HepG2 (cell line): Measurements from ENCODE around the gene RUFY2. TPM values are rescaled to one million over a fixed set of nuclear protein-coding genes. Genes with fewer than 3 reads are reported as not detected.

Experiments
- ATAC-seq: fragments of 200-7000 bp; cut with Tn5 transposase; 3 replicates; pipeline ENCODE4 v1.9.1; 2020; ENCODE audit warnings: mild to moderate bottlenecking, moderate library complexity
- BruUV-seq: library from RNA; stranded (reverse); fragments of 400-500 nt; replicated peaks from 2 replicates; lab custom pipeline; 2021; lab: Mats Ljungman, UMichigan
- CTCF ChIA-PET: fragments of 300-600 bp; formaldehyde crosslinking; extraction: SDS; loops from one replicate; lab custom pipeline; 2021; ENCODE audit warnings: low total read pairs, inconsistent platforms, low intra/inter-chr PET ratio; lab: Yijun Ruan, JAX
- POLR2A ChIA-PET: fragments of 350-600 bp; sonication (Branson Sonifier 250); formaldehyde crosslinking; loops from one replicate; lab custom pipeline; 2020; ENCODE audit warnings: antibody characterized with exemption, inconsistent platforms; lab: Yijun Ruan, JAX
- DNase-seq: peaks from one replicate; pipeline ENCODE4 v3.0.0-alpha.2; 2015; ENCODE audit warnings: low spot score
- FAIRE-seq: peaks from 3 replicates; lab custom pipeline; 2011; peaks lifted over from hg19 to GRCh38; lab: Jason Lieb, UNC
- H2AFZ ChIP-seq: one replicate; pipeline ENCODE4 v1.6.1; 2011; ENCODE audit warnings: low read length, inconsistent platforms
- H3K27ac ChIP-seq: fragments of 300-600 bp; 3 replicates; pipeline ENCODE4 v1.8.0; 2011; ENCODE audit warnings: mixed run types, mild to moderate bottlenecking, mixed read lengths, low read length, inconsistent platforms; ENCODE audit not compliant: insufficient read depth; ENCODE audit errors: extremely low read length
- H3K27me3 ChIP-seq, 2 experiments: fragments of 200-600 bp in 1 of 2; 2 replicates in 1 of 2; 3 replicates in 1 of 2; pipeline versions ENCODE4 v1.6.0 to v1.8.0; 2011; ENCODE audit warnings: low read length in 2 of 2, mild to moderate bottlenecking in 2 of 2, moderate library complexity in 2 of 2, inconsistent platforms in 1 of 2; ENCODE audit not compliant: insufficient read depth in 2 of 2, control insufficient read depth in 1 of 2
- H3K36me3 ChIP-seq, 2 experiments: fragments of 200-600 bp in 1 of 2; replicated peaks in 1 of 2; 2 replicates in 1 of 2; 3 replicates in 1 of 2; pipeline versions ENCODE4 v1.5.1 to v1.8.0; 2011; ENCODE audit warnings: low read length in 2 of 2, inconsistent platforms in 1 of 2; ENCODE audit not compliant: insufficient read depth in 2 of 2, control insufficient read depth in 1 of 2
- H3K4me1 ChIP-seq: 2 replicates; pipeline ENCODE4 v1.5.1; 2012; ENCODE audit warnings: low read length, inconsistent platforms; ENCODE audit not compliant: insufficient read depth
- H3K4me2 ChIP-seq: 2 replicates; pipeline ENCODE4 v1.6.0; 2011; ENCODE audit warnings: low read depth, low read length, inconsistent platforms
- H3K4me3 ChIP-seq, 3 experiments: fragments of 200-600 bp in 1 of 3; sonication (generic), shearing (Covaris generic) in 1 of 3; replicated peaks in 1 of 3; 2 replicates each; pipeline ENCODE4 v1.5.1; 2011 to 2016; ENCODE audit warnings: low read length in 3 of 3, inconsistent platforms in 2 of 3, low read depth in 2 of 3, mild to moderate bottlenecking in 2 of 3, control low read depth in 1 of 3, mixed read lengths in 1 of 3; ENCODE audit not compliant: insufficient read depth in 1 of 3
- H3K79me2 ChIP-seq: one replicate; pipeline ENCODE4 v1.6.1; 2011; ENCODE audit warnings: low read length, inconsistent platforms; ENCODE audit not compliant: insufficient read depth
- H3K9ac ChIP-seq: 2 replicates; pipeline ENCODE4 v1.6.0; 2011; ENCODE audit warnings: mild to moderate bottlenecking, low read depth, low read length, inconsistent platforms; ENCODE audit not compliant: insufficient read depth
- H3K9me3 ChIP-seq: 2 replicates; pipeline ENCODE4 v1.5.1; 2012; ENCODE audit warnings: mild to moderate bottlenecking, low read length
- H4K20me1 ChIP-seq: 2 replicates; pipeline ENCODE4 v1.6.0; 2011; ENCODE audit warnings: inconsistent platforms, mild to moderate bottlenecking, low read length, moderate library complexity; ENCODE audit not compliant: insufficient read depth
- AGO2 ChIP-seq: fragments of 200-400 bp; formaldehyde crosslinking; optimal IDR thresholded peaks from 2 replicates; pipeline ENCODE3; 2017; ENCODE audit warnings: mild to moderate bottlenecking, low read depth, low read length, moderate library complexity
- GMEB2 ChIP-seq: IDR thresholded peaks from 2 replicates; pipeline ENCODE4 v1.6.1; 2016; ENCODE audit warnings: missing biosample characterization, missing genetic modification reagents, low read depth
- HNF4A ChIP-seq: sonication (generic); formaldehyde crosslinking; IDR thresholded peaks from 2 replicates; pipeline ENCODE4 v1.4.0; 2020; ENCODE audit warnings: missing genetic modification reagents
- KAT7 ChIP-seq: IDR thresholded peaks from 2 replicates; pipeline ENCODE4 v1.6.1; 2018; ENCODE audit warnings: borderline replicate concordance, missing compliant biosample characterization
- KDM5A ChIP-seq: fragments of 200-600 bp; sonication (generic); IDR thresholded peaks from 2 replicates; pipeline ENCODE4 v1.7.0; 2018; ENCODE audit warnings: antibody characterized with exemption, mild to moderate bottlenecking, low read length, borderline replicate concordance
- MEF2D ChIP-seq: sonication (generic); formaldehyde crosslinking; IDR thresholded peaks from 2 replicates; pipeline ENCODE4 v1.5.1; 2020; ENCODE audit warnings: mild to moderate bottlenecking, missing genetic modification reagents
- RBFOX2 ChIP-seq: fragments of 200-400 bp; formaldehyde crosslinking; IDR thresholded peaks from 2 replicates; pipeline ENCODE4 v1.6.1; 2017; ENCODE audit warnings: low read depth, mild to moderate bottlenecking, low read length
- USF2 ChIP-seq, 2 experiments: sonication (generic) in 1 of 2; formaldehyde crosslinking in 1 of 2; IDR thresholded peaks; 2 replicates each; pipeline versions ENCODE4 v1.5.1 to v1.6.1; 2011 to 2020; ENCODE audit warnings: borderline replicate concordance in 1 of 2, low read depth in 1 of 2, low read length in 1 of 2, mild to moderate bottlenecking in 1 of 2, missing genetic modification reagents in 1 of 2, moderate library complexity in 1 of 2
- WGBS: methylation state at CpG from one replicate; pipeline ENCODE4 v1.1.6; 2017; ENCODE audit warnings: low lambda C conversion rate; 5-methylcytosine and 5-hydroxymethylcytosine counted together
- in situ Hi-C: cut with HindIII; loops from 2 replicates; pipeline ENCODE4 v1.10.0; 2017; ENCODE audit warnings: low pct_unique_long_range_greater_than_20kb; ENCODE audit not compliant: extremely low pct_ligation_motif_present
- intact Hi-C: fragments of 100-400 bp; cut with micrococcal nuclease; formaldehyde crosslinking; loops from one replicate; pipeline ENCODE4 v1.10.0; 2022; ENCODE audit not compliant: unreplicated experiment
- polyA plus RNA-seq, 8 experiments: library from polyadenylated mRNA; depleted of rRNA in 3 of 8; stranded (reverse) in 7 of 8; unstranded in 1 of 8; fragments of >200 nt; fragmentation: Illumina TruSeq in 4 of 8; extraction: Trizol in 4 of 8; gene quantifications; 2 replicates each; pipeline versions ENCODE4 v1.2.1 to v1.2.3, GENCODE V29; 2011 to 2016; ENCODE audit warnings: low read depth in 4 of 8, missing spikeins in 1 of 8, mixed read lengths in 1 of 8; ENCODE audit not compliant: insufficient read depth in 1 of 8
- total RNA-seq, 5 experiments: library from RNA; depleted of rRNA; stranded (reverse); fragments of >200 nt; fragmentation: Illumina TruSeq; extraction: Trizol; gene quantifications; 2 replicates each; pipeline ENCODE4 v1.2.3, GENCODE V29; 2016; ENCODE audit warnings: low read depth in 1 of 5

The RUFY2 gene
- total and polyA plus RNA-seq, 2 of the 13 experiments (the other 11 are each of a cell fraction or from before 2014, with no cell fraction given), result 10.1 to 16.1 TPM

DNA sequence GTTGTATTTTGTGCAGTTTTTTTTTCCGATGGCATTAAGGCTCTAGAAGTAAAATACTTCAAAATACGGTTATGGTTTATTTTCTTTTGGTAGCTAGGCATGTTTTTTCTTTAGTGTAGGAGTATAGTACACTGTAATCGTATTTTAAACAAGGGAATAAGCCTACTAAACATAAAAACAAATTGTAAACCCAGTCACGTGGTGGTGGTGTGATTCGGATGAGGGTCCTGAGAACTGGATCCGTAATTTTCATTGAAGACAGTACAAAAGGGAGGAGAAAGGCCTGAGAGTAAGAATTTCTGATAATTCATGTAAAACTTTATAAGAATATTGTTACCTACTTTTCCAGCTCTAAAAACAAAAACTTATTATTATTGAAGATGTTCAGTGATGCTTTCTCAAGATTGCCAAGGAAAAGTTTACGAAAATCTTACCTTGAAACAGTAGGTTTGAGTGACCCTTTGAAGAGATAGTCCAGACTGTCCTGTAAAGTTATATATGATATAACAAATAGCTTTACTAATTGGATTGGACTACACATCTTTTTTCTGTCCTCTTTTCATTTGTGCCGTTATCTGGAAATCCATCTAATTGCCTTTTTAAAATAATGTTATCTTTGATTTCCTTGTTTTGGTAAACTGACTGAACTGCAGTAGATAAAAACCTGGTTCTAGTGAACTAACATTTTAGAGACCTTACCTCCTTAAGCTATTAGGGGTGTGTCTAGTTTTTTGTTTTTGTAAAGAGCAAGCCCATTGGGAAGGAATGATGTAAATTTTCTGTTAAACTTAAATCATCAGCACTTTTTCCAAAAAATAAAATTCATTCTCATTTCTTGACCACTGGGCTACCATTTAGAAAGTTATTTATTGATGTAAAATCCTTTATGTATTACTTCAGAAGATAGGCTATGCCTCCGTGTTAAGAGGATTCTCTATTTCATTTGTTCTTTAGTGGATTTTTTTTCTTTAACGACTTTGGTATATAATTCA lies 73.3 kb downstream of the RUFY2 start:
- H3K27me3 ChIP-seq, result no peaks in the 10 kb centered on the region; a peak in 1 of 5 replicates
- in situ Hi-C loops, result no loop called here
- TSS peak; percentile 42 for BruUV-seq
- H3K4me2 ChIP-seq, result peak overlapping the region; percentile 79
- no peaks in the 10 kb centered on the region for H3K9me3 ChIP-seq
- no peak overlapping the region for H2AFZ ChIP-seq
- no peak for FAIRE-seq
- CTCF ChIA-PET, result no interaction called here
- intact Hi-C loops, result no loop called here
- no peak for DNase-seq
- POLR2A ChIA-PET, result interaction anchor here (0.9 to 1.2 kb wide), 2 partner anchors 19 to 73 kb away, joined by 3 read pairs; partner anchors contain the start of gene RUFY2
- peak overlapping the region; percentile 90 to 98 (median 98) for H3K4me3 ChIP-seq
- H4K20me1 ChIP-seq, result peaks cover 59% of the 10 kb centered on the region
- H3K9ac ChIP-seq, result peak overlapping the region; percentile 98
- H3K79me2 ChIP-seq, result peaks cover 69% of the 10 kb centered on the region
- ATAC-seq, result no peak
- H3K36me3 ChIP-seq, result peaks cover 0 to 13% of the 10 kb centered on the region in 2 experiments; a peak in 3 of 5 replicates
- 2% methylated on average over 10 of the region's 10 CpGs for WGBS
- H3K27ac ChIP-seq, result peak overlapping the region; percentile 95
- TF ChIP-seq GMEB2 (CRISPR knock-in tag), result no peak
- no peak for TF ChIP-seq KDM5A
- no peak for TF ChIP-seq HNF4A (CRISPR knock-in tag)
- TF ChIP-seq RBFOX2, result peak; percentile 37; the same call in 1 of the 2 replicates
- peak; percentile 31; the same call in 1 of the 2 replicates for TF ChIP-seq USF2 (IDR thresholded peaks at IDR 0.05; ENCODE audit: low read depth, low read length)
- TF ChIP-seq USF2 (CRISPR knock-in tag; IDR thresholded peaks at IDR 0.05; ENCODE audit: borderline replicate concordance), result peak; percentile 62; the same call in 1 of the 2 replicates
- TF ChIP-seq KAT7, result 0 out of 2 replicates have a peak, but pooled peaks have one; percentile 41
- TF ChIP-seq MEF2D (CRISPR knock-in tag), result no peak
- peak; percentile 15 for TF ChIP-seq AGO2
- H3K4me1 ChIP-seq, result peaks cover 51% of the 10 kb centered on the region
